Measurements from ENCODE around the gene GSTA3.
"Not testable (repeated sequence)": the region's sequence is repeated elsewhere in the genome, so short reads cannot be mapped to it uniquely, and the experiment has no call there.

The GSTA3 gene

DNA sequence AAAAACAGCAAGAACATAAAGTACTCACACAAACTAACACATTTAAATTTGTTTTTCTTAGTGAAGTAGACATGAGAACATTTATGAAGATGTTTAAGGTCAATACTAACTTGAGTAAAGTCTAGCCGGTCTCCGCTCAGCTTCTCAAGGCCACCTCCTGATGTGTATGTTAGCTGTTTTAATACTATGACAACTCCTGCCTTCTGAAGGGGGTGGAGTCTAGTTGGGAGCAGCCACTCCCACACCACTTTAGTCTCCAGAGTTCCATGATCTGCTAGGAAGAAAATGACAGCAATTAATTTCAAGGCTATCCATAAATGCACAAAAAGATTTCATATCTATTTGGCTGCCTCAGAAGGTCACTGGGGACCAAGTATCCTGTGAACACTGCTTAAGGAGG, at the start of gene GSTA3:
TSS of gene GSTA3 (minus strand) at position 168 of the 400 bp plus-strand sequence. CDS start 3,864 bp downstream, outside the sequence.
- DNase-seq: no peak

- no peak for DNase-seq
Measured at GRCh38 chr6:52958546-52959255, 49.2 kb upstream of the GSTA3 start.

- no peak for DNase-seq
Measured at GRCh38 chr6:52955871-52956270, 46.4 kb upstream of the GSTA3 start.

DNA sequence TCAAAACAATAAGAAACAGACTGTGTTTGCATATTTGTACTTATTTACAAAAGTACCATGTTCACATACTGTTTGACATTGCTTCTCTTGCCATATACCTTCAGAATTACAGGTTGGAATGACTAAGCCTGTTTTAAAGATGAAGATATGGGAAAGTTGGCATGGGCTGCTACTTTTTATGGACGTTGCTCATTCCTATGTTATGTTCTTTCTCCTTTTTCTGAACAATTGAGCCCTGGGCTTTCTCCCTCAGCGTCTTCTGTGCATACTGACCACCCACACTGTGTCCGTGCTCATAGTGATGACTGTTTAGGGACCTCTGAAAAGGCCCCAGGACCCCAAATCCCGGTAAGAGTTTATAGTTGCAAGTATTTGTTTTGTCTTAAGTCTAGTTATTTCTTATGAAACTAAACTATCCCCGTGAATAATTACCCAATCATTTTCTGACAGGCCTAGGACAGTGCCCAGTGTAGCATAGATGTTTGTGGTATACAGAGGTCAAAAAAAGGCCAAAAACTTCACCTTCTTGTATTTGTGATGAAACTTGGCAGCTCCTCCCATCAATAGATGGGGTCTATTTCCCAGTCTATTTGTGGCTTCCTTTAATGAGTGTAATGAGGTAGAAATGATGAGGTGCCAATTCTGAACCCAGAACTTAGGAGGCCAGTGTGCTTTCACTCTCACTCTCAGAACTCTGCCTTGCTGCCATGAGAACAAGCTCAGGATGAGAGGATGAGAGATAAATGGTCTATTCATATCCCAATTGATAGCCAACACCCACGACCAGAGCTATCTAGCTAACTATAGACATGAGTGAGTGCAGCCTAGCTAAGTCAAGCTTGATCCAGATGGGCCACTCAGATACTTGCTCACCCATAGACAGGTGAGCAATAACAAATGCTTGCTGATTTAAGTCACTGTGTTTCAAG, 44.7 kb upstream of the GSTA3 start:
- no peak for DNase-seq

- DNase-seq: no peak
Measured at GRCh38 chr6:52946306-52946705, 36.8 kb upstream of the GSTA3 start.

DNA sequence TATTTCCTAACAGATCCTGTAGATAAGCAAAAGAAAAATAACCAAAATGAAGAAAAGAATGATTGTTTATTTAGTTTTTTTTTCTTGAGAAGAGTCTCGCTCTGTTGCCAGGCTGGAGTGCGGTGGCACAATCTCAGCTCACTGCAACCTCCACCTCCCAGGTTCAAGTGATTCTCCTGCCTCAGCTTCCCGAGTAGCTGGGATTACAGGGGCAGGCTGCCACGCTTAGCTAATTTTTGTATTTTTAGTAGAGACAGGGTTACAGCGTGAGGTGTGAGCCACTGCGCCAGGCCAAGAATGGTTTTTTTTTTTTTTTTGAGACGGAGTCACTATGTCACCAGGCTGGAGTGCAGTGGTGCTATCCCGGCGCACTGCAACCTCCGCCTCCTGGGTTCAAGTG, 33.3 kb upstream of the GSTA3 start:
- not testable (repeated sequence) for DNase-seq

DNA sequence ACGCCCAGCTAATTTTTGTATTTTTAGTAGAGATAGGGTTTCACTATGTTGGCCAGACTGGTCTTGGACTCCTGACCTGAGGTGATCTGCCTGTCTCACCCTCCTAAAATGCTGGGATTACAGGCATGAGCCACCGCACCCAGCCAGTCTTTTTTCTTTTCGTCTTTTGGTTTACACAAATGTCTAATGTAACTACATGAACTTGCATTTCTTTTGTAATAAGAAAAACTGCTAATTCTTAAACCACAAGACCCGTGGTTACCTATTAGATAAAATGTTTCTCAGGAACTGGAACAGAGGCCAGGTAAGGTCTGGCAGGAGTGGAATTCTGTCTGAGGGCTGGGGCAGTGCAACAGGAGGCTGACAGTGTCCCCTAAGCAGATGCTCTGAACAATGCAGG, 32.7 kb upstream of the GSTA3 start:
- DNase-seq: no peak

DNA sequence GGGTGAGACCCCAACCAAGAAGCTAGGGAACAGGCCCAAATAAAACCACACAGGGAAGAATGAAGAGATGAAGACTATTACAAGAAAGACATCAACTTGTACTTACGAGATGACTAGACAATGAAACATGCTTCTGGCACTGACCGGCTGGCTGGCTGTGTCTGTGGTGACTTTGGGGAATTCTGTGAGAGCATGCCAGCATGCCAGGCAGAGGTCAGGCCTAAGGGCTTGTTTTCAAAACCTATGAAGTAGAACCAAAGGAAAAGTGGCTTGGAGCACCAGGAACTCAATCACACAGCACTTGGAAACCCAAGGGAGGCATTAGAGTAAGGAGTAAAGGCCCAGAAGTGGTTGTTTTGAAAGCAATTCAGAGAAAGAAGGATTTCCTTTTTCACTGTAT, 28.4 kb upstream of the GSTA3 start:
- no peak for DNase-seq

GRCh38 chr6:52933778-52934177, 24.3 kb upstream of the GSTA3 start:
- DNase-seq: no peak

GRCh38 chr6:52931351-52931750, 21.9 kb upstream of the GSTA3 start:
- no peak for DNase-seq

DNA sequence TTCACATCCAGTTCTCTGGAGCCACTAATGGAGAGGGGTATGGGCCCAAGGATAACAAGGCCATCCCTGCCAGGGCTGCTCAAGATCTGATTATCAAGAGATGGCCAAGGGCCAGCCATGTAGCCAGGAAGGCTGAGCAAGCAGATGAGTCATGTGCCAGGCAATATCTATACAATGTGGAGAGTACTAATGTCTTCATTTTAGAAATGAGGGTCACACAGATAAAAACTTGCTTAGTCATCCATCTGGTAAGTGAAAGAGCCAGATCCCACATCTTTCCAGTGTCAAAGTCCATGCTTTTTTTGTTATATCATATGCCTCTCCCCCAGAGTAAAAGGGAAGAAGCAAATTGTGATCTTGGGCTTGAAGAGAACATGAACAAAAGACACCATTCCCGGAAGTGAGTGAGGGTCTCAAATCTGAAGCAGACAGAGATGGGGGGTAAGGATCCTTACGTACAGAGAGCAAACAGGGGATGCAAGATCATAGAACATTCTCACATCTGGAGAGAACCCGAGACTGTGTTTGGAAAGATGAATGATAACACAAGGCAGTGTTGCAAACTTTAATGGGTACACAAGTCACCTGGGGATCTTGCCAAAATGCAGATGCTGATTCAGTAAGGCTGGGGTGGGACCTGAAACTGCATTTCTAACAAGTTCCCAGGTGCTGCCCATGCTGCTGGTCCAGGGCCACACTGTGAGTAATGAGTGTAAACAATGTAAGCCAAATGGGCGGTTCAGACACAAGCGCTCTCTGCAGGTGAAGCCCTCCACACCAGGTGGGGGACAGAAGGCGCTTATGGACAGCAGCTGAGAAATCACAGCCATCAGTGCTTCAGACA, 20.0 kb upstream of the GSTA3 start:
- DNase-seq: no peak

GRCh38 chr6:52927451-52927850, 18.0 kb upstream of the GSTA3 start:
- DNase-seq: no peak

DNA sequence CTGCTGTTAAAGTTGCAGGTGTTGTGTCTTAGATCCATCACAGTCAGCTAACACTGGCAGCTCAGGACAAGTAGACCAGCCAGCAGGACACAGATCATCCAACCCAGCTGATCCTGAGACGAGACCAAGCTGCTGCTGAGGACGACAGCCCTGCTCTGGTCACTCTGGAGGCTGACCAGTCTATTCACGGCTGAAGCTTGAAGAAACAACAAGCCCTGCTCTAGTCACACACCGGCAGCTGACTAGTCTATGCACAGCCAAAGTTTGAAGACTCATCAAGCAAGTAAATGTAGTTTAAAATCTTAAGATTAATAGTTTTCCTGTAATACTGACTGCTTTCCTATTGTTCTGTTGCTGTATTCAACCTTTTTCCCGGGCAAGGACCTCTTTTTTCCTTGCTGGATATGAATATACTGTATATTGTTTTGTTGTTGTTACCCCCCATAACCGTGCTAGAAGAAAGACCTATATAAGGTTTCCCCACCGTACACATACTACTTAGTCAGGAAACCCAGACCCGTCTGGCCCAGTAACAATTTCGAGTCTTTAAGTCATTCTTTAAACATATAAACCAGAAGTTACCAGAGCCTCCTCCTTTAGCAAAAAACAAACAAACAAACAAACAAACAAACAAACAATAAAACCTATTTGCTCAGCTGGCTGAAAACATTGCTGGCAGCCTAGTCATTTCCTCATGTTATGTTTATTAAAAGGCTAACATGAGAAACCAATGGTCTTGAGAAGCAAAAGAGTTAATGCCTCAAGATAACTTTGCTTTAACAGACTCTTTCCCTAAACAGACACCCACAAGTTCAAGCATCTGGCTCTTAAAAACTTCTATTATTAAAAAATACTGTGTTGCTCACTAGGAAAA, 16.7 kb upstream of the GSTA3 start:
- no peak for DNase-seq

DNA sequence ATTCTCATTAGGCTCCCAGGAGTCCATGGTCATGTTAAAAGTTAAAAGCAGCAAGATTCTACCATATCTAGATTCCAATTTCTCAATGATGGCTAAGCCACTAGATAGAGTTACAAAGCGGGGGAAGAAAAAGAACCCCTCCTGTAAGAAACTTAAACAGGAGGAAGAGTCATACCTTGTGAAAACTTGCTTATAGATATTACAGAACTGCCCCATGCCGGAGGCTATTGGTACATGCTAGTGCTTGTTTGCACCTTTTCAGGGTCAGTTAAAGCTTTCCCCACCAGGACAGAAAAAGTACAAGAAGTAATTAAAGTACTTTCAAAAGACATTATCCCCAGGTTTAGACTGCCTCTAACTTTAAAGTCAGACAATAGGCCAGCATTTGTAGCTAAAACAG, 15.5 kb upstream of the GSTA3 start:
- DNase-seq: no peak

DNA sequence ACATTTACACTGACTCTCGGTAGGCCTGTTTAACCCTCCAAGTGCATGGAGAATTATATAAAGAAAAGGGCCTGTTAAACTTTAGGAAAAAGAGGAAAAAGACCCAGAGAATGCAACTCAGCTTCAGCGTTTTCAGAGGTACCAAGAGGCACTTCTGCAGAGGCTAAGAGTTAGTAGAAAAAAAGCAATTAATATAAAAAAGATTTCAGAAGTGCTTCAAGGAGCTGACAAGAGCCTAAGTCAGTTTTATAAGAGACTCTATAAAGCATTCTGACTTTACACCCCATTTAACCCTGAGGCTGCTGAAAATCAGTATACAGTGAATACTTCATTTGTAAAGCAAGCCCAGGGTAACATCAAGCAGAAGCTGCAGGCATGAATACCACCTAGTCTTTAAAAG, 14.2 kb upstream of the GSTA3 start:
- not testable (repeated sequence) for DNase-seq

DNA sequence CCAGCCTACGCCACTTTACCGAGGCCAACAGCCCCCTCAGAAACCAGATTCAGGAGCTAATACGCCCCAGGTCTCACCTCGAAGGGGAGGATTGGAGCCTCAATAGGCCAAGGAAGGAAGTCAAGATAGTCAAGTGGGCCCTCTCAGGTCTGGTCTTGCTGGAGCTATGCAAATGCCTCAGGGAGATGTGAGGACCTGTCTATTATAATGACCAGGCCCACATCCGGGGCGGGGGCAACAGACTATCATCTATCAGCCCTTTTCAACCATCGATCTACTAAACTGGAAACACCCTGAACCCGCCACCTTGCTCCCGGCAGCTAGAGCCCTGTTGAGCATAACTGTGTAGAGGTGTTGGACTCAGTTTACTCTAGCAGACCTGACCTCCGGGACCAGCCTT, 12.7 kb upstream of the GSTA3 start:
- no peak for DNase-seq

- DNase-seq: no peak
Measured at GRCh38 chr6:52921743-52922142, 12.2 kb upstream of the GSTA3 start.

DNA sequence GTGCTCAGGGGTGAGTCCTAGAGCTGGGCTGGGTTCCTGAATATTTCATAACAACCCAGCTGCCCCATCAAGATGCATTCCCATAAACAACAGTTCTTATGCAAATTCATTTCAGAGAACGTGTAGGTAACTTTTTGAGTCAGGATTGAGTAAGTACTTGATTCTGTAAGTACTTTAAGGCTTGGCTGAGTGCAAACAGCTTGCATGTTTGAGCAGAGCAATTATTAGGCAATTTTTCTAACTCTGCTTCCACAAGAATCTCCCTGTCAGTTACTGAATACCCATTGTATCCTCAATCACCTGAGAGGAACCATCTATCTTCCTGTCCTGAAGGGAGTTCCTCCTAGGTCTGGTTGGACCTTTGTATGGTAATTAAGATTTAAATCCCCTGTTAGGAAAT, 10.0 kb upstream of the GSTA3 start:
- DNase-seq: not testable (repeated sequence)

DNA sequence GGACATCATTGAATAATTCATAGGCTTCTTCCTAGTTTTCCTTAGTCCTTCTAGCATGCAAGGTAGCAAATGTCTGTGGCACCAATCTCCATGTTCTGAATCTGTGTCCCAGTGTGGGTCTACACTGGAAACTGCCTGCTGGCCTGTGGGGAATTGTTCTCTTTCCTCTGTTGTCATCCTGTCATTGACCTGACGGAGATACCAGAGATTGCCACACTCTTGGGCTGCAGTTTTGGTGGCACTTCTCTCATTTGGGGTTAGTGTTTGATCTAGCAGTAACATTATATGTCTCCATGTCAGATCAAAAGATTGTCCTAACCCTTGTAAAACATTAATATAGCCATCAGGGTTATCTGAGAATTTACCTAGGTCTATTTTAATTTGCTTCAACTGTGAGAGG, 9.3 kb upstream of the GSTA3 start:
- DNase-seq: not testable (repeated sequence)

DNA sequence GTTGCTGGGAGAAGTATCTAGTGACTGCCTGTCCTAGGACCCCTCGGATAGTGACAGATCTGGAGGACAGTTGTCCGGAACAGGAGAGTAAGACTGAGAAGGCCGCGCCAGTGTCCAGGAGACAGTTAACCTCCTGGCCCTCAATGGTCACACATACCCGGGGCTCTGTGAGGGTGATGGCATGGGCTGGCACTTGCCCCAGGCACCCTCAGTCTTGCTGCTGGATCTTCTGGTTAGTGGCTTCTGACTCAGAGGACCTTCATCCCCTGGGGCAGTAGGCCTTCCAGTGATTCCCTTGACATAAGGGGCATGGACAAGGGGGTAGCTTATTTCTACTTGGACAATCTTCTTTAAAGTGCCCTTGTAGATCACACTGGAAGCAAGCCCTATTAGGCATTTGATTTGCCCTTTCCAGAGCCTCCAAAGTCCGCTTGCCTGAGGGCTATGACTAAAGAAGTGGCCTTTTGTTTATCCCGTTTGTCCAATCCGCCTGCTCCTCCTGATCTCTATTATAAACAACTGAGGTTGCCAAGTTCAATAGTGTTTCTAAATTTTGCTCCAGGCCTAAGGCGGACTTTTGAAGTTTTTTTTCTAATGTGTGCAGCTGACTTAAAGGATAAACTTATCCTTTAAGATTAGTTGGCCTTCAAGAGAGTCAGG, 8.7 kb upstream of the GSTA3 start:
- not testable (repeated sequence) for DNase-seq

- DNase-seq: no peak
Measured at GRCh38 chr6:52914516-52914915, 5.0 kb upstream of the GSTA3 start.

GRCh38 chr6:52910091-52910490, 593 bp upstream of the GSTA3 start:
- DNase-seq: no peak
